GM23248 (cell line): Measurements from ENCODE around the gene RPS5.

Experiments used
- EZH2 ChIP-seq: fragments of 200-600 bp; sonication (generic); IDR thresholded peaks from 2 replicates; pipeline ENCODE4 v1.6.1; 2018; ENCODE audit warnings: antibody characterized with exemption, mild to moderate bottlenecking; ENCODE audit not compliant: insufficient read depth, poor library complexity, severe bottlenecking
- EZH2phosphoT487 ChIP-seq: fragments of 200-600 bp; sonication (generic); IDR thresholded peaks from 2 replicates; pipeline ENCODE4 v1.6.1; 2018; ENCODE audit warnings: antibody characterized with exemption, moderate library complexity, mild to moderate bottlenecking, low read depth; ENCODE audit not compliant: insufficient read depth

- TF ChIP-seq EZH2 (no peak), EZH2phosphoT487 (no peak)
Observed at GRCh38 chr19:58400916-58401839, 14.1 kb downstream of the RPS5 start.
